HepG2 (cell line): ENCODE measurements around the gene GABRR3. TPM values are rescaled to one million over a fixed set of nuclear protein-coding genes. Genes with fewer than 3 reads are reported as not detected.
A peak's percentile ranks its signal among the peaks of the same experiment; 100 is the strongest.

Experiments
- ATAC-seq: fragments of 200-7000 bp; cut with Tn5 transposase; 3 replicates; pipeline ENCODE4 v1.9.1; 2020; ENCODE audit warnings: mild to moderate bottlenecking, moderate library complexity
- BruUV-seq: library from RNA; stranded (reverse); fragments of 400-500 nt; replicated peaks from 2 replicates; lab custom pipeline; 2021; lab: Mats Ljungman, UMichigan
- CTCF ChIA-PET: fragments of 300-600 bp; formaldehyde crosslinking; extraction: SDS; loops from one replicate; lab custom pipeline; 2021; ENCODE audit warnings: low total read pairs, inconsistent platforms, low intra/inter-chr PET ratio; lab: Yijun Ruan, JAX
- POLR2A ChIA-PET: fragments of 350-600 bp; sonication (Branson Sonifier 250); formaldehyde crosslinking; loops from one replicate; lab custom pipeline; 2020; ENCODE audit warnings: antibody characterized with exemption, inconsistent platforms; lab: Yijun Ruan, JAX
- DNase-seq: peaks from one replicate; pipeline ENCODE4 v3.0.0-alpha.2; 2015; ENCODE audit warnings: low spot score
- FAIRE-seq: peaks from 3 replicates; lab custom pipeline; 2011; peaks lifted over from hg19 to GRCh38; lab: Jason Lieb, UNC
- H2AFZ ChIP-seq: one replicate; pipeline ENCODE4 v1.6.1; 2011; ENCODE audit warnings: low read length, inconsistent platforms
- H3K27ac ChIP-seq: fragments of 300-600 bp; 3 replicates; pipeline ENCODE4 v1.8.0; 2011; ENCODE audit warnings: mixed run types, mild to moderate bottlenecking, mixed read lengths, low read length, inconsistent platforms; ENCODE audit not compliant: insufficient read depth; ENCODE audit errors: extremely low read length
- H3K27me3 ChIP-seq, 2 experiments: fragments of 200-600 bp in 1 of 2; 2 replicates in 1 of 2; 3 replicates in 1 of 2; pipeline versions ENCODE4 v1.6.0 to v1.8.0; 2011; ENCODE audit warnings: low read length in 2 of 2, mild to moderate bottlenecking in 2 of 2, moderate library complexity in 2 of 2, inconsistent platforms in 1 of 2; ENCODE audit not compliant: insufficient read depth in 2 of 2, control insufficient read depth in 1 of 2
- H3K36me3 ChIP-seq, 2 experiments: fragments of 200-600 bp in 1 of 2; replicated peaks in 1 of 2; 2 replicates in 1 of 2; 3 replicates in 1 of 2; pipeline versions ENCODE4 v1.5.1 to v1.8.0; 2011; ENCODE audit warnings: low read length in 2 of 2, inconsistent platforms in 1 of 2; ENCODE audit not compliant: insufficient read depth in 2 of 2, control insufficient read depth in 1 of 2
- H3K4me1 ChIP-seq: 2 replicates; pipeline ENCODE4 v1.5.1; 2012; ENCODE audit warnings: low read length, inconsistent platforms; ENCODE audit not compliant: insufficient read depth
- H3K4me2 ChIP-seq: 2 replicates; pipeline ENCODE4 v1.6.0; 2011; ENCODE audit warnings: low read depth, low read length, inconsistent platforms
- H3K4me3 ChIP-seq, 3 experiments: fragments of 200-600 bp in 1 of 3; sonication (generic), shearing (Covaris generic) in 1 of 3; replicated peaks in 1 of 3; 2 replicates each; pipeline ENCODE4 v1.5.1; 2011 to 2016; ENCODE audit warnings: low read length in 3 of 3, inconsistent platforms in 2 of 3, low read depth in 2 of 3, mild to moderate bottlenecking in 2 of 3, control low read depth in 1 of 3, mixed read lengths in 1 of 3; ENCODE audit not compliant: insufficient read depth in 1 of 3
- H3K79me2 ChIP-seq: one replicate; pipeline ENCODE4 v1.6.1; 2011; ENCODE audit warnings: low read length, inconsistent platforms; ENCODE audit not compliant: insufficient read depth
- H3K9ac ChIP-seq: 2 replicates; pipeline ENCODE4 v1.6.0; 2011; ENCODE audit warnings: mild to moderate bottlenecking, low read depth, low read length, inconsistent platforms; ENCODE audit not compliant: insufficient read depth
- H3K9me3 ChIP-seq: 2 replicates; pipeline ENCODE4 v1.5.1; 2012; ENCODE audit warnings: mild to moderate bottlenecking, low read length
- H4K20me1 ChIP-seq: 2 replicates; pipeline ENCODE4 v1.6.0; 2011; ENCODE audit warnings: inconsistent platforms, mild to moderate bottlenecking, low read length, moderate library complexity; ENCODE audit not compliant: insufficient read depth
- CREB1 ChIP-seq, 2 experiments: fragments of 450-650 bp in 1 of 2; IDR thresholded peaks; 2 replicates each; pipeline ENCODE4 v1.6.1; 2016 to 2017; ENCODE audit warnings: control low read depth in 1 of 2, mild to moderate bottlenecking in 1 of 2, missing compliant biosample characterization in 1 of 2, missing genetic modification characterization in 1 of 2
- ONECUT2 ChIP-seq: sonication (generic); formaldehyde crosslinking; IDR thresholded peaks from 2 replicates; pipeline ENCODE4 v1.4.0; 2020; ENCODE audit warnings: missing genetic modification reagents
- WGBS: methylation state at CpG from one replicate; pipeline ENCODE4 v1.1.6; 2017; ENCODE audit warnings: low lambda C conversion rate; 5-methylcytosine and 5-hydroxymethylcytosine counted together
- in situ Hi-C: cut with HindIII; loops from 2 replicates; pipeline ENCODE4 v1.10.0; 2017; ENCODE audit warnings: low pct_unique_long_range_greater_than_20kb; ENCODE audit not compliant: extremely low pct_ligation_motif_present
- intact Hi-C: fragments of 100-400 bp; cut with micrococcal nuclease; formaldehyde crosslinking; loops from one replicate; pipeline ENCODE4 v1.10.0; 2022; ENCODE audit not compliant: unreplicated experiment
- polyA plus RNA-seq, 8 experiments: library from polyadenylated mRNA; depleted of rRNA in 3 of 8; stranded (reverse) in 7 of 8; unstranded in 1 of 8; fragments of >200 nt; fragmentation: Illumina TruSeq in 4 of 8; extraction: Trizol in 4 of 8; gene quantifications; 2 replicates each; pipeline versions ENCODE4 v1.2.1 to v1.2.3, GENCODE V29; 2011 to 2016; ENCODE audit warnings: low read depth in 4 of 8, missing spikeins in 1 of 8, mixed read lengths in 1 of 8; ENCODE audit not compliant: insufficient read depth in 1 of 8
- total RNA-seq, 5 experiments: library from RNA; depleted of rRNA; stranded (reverse); fragments of >200 nt; fragmentation: Illumina TruSeq; extraction: Trizol; gene quantifications; 2 replicates each; pipeline ENCODE4 v1.2.3, GENCODE V29; 2016; ENCODE audit warnings: low read depth in 1 of 5
- TF ChIP-seq, protein P1 (sequence below): sonication (generic); formaldehyde crosslinking; IDR thresholded peaks from 2 replicates; pipeline ENCODE4 v1.5.0; 2020; ENCODE audit warnings: mild to moderate bottlenecking, missing genetic modification reagents, borderline replicate concordance

The GABRR3 gene
- total and polyA plus RNA-seq, 2 of the 13 experiments (the other 11 are each of a cell fraction or from before 2014, with no cell fraction given): 0.42 to 0.83 TPM

DNA sequence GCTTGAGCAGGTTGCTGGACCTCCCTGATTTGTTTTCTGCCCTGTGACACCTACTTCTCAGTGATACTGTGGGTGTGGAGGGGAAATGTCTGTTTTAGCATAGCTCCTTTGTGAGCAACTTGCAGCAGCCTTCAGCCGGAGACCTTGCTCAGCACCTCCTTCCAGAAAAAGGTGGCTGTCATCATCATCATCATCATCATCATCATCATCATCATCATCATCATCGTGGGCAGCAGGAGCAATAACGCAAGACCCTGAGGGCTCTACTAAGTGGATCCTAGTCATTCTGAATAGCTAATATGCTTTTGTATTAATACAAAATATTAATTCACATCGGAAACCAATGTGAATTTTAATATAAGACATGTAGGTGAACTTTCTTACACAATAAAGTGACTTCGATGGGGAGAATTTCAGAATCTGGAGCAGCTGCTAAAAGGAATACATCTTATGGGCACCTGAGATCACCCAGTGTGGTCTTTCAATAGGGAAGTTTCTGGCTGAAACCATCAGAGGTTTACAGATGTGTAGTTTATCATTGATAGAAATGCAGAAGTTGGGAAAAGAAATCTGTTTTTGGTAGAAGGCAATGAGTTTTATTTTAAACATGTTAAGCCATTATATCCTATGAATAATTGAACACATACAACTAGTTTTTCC lies 8.6 kb downstream of the GABRR3 start:
- Histone ChIP-seq H3K9ac (peak overlapping the region; percentile 35; the same call in 1 of the 2 replicates), H3K27me3 (no peaks in the 10 kb centered on the region; a peak in 2 of 5 replicates), H3K4me3 (peak overlapping the region in 2 of 3 experiments; percentile 46 to 47; a peak in 3 of 6 replicates), H3K4me2 (peak overlapping the region; percentile 64), H3K36me3 (no peaks in the 10 kb centered on the region), H3K27ac (no peak overlapping the region), H3K9me3 (no peaks in the 10 kb centered on the region), H3K4me1 (peaks cover 17% of the 10 kb centered on the region; the same call in 1 of the 2 replicates), H2AFZ (peak overlapping the region; percentile 65), H3K79me2 (no peaks in the 10 kb centered on the region), H4K20me1 (no peaks in the 10 kb centered on the region)
- DNase-seq: no peak
- no peak for FAIRE-seq
- CTCF ChIA-PET: no interaction called here
- ATAC-seq: no peak
- TF ChIP-seq, protein P1, sequence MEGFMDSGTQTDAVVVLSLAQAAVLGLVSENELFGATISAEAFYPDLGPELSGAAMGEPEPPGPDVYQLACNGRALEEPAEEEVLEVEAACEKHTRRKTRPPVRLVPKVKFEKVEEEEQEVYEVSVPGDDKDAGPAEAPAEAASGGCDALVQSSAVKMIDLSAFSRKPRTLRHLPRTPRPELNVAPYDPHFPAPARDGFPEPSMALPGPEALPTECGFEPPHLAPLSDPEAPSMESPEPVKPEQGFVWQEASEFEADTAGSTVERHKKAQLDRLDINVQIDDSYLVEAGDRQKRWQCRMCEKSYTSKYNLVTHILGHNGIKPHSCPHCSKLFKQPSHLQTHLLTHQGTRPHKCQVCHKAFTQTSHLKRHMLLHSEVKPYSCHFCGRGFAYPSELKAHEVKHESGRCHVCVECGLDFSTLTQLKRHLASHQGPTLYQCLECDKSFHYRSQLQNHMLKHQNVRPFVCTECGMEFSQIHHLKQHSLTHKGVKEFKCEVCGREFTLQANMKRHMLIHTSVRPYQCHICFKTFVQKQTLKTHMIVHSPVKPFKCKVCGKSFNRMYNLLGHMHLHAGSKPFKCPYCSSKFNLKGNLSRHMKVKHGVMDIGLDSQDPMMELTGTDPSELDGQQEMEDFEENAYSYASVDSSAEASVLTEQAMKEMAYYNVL (CRISPR knock-in tag): no peak
- no peak for TF ChIP-seq ONECUT2 (CRISPR knock-in tag)
- peak; percentile 82 for TF ChIP-seq CREB1 (IDR thresholded peaks at IDR 0.05)
- no peak for TF ChIP-seq CREB1 (CRISPR knock-in tag; IDR thresholded peaks at IDR 0.05)
- BruUV-seq: no TSS peak
- POLR2A ChIA-PET: no interaction called here
- intact Hi-C loops: no loop called here
- in situ Hi-C loops: loop anchor here (25.0 kb wide), 1 partner anchor 536 kb away; no protein-coding TSS in a partner anchor
- WGBS: 53% methylated on average over 5 of the region's 5 CpGs
